GM21825 (cell line): Measurements from ENCODE around the gene KCNJ8.

Experiments
- ATAC-seq: cut with Tn5 transposase; IDR thresholded peaks from one replicate; pipeline ENCODE4 v1.9.1; 2021; ENCODE audit warnings: mild to moderate bottlenecking, moderate library complexity; ENCODE audit not compliant: unreplicated experiment

Gene KCNJ8

GRCh38 chr12:21718403-21718802 is 56.1 kb downstream of the KCNJ8 start:
- ATAC-seq, result no peak

DNA sequence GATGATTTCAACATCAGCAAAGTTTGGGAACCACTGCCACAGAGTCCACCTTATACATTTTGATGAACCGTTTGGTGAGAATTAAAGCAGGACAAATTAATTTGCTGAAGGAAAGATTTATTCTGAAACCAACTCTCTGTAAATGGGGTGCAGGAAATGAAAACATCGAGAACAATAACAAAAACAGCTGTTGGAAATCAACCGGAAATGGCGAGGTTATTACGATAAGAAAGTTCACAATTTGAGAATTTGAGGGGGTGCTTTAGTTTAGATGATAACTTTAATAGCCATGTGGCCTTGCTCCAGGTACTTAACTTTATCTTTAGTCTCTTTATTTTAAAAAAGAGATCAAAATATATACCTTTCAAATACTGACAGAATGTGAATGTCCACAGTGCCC is 56.7 kb downstream of the KCNJ8 start:
- no peak for ATAC-seq

GRCh38 chr12:21715386-21715785 is 59.1 kb downstream of the KCNJ8 start:
- ATAC-seq, result no peak
